Ecto neural progenitor cell (in vitro differentiated cells): ENCODE results near the gene B3GNT7.
"Not testable (repeated sequence)": the region's sequence is repeated elsewhere in the genome, so short reads cannot be mapped to it uniquely, and the experiment has no call there.

Experiments
- DNase-seq: peaks from one replicate; pipeline ENCODE4 v3.0.0-alpha.2; 2018; ENCODE audit warnings: low spot score

The B3GNT7 gene

DNA sequence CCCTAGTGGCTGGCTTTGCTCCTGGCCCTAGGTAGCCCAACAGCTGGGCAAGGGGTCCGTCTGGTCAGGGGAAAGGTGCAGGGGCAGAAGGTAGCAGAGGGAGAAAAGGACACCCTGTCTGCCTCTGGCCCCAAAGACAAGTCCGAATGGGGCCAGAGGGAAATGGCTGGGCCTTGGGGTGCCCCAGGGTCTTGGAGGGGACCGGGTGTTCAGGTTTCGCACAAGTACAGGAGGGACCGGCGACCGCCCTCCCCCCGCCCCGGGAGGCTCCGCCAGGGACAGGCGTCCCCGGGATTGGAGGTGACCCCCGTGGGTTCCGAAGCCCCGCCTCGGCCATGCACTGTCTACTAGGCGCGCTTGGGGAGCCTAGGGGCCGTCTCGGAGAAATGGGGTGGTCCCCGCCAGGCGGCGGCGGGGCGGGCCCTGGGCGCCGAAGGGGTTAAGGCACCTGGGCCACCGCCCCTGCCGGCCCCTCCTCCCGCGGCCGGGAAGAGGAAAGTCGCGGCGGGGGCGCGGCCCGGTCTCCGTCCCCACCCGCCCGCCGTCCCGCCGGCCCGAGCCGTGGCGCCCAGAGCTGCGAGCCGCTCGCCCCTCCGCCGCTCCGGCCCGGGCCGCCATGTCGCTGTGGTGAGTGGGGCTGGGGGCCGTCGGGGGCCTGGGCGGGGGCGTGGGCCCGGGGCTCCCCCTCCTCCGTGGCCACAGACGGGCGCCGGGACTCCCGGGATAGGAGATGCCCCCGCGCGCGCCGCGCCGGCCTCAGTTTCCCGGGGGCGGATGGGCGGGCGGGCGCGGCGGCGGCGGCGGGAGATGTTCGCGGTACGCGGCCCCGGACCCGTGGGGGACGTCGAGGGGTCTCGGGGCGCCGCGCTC is at the start of gene B3GNT7:
TSS of gene B3GNT7 (plus strand) at position 523 of the 870 bp plus-strand sequence. CDS start at position 617, 94 bp downstream.
- peak; percentile 64 for DNase-seq

DNA sequence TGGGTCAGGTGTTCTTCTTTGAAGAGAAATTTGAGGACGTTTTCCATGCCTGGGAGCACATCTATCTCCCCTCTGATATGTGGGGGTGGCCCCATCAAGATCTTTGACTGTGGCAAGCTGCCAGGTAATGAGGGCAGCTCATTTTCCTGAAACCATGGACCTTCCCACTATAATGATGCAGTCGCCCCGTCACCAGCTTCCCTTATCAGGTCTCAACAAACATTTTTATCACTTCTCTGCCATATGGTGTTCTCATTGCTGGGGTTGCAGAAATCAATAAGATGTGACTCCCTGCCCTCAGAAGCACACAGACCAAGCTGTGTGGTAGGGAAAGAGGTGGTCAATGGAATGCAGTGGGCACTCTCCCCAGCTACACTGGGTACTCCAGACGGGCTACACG is 48.4 kb upstream of the B3GNT7 start:
- no peak for DNase-seq

DNA sequence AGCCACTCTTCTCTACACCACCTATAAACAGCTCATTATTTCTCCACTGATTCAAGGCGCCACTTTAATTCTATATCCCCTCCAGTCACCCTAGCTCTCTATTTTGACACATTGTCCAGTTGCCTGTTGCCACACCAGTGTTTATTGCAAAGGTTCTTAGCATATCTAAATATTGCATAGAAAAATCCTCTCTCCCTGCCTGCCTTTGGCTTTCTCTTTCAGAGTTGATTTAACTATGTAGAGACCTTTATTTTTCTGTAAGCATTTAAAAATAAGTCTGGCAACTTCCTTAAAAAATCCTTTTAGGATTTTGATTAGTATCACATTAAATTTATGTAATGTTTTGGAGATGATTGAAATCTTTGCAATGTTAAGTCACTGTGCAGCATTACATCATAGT is 47.9 kb upstream of the B3GNT7 start:
- DNase-seq = no peak

DNA sequence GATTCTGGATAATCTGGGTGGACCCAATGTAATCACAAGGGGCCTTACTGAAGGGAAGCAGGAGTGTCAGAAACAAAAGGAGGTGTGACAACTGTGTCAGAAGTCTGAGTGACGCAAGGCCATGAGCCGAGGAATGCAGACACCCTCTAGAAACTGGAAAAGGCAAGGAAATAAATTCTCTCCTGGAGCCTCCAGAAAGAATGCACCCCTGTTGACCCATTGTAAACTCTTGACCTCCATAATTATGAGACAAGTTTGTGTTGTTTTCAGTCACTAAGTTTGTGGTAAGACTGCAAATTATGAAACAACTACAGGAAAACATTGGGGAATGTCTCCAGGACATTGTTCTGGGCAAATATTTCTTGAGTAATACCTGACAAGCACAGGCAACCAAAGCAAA is 47.3 kb upstream of the B3GNT7 start:
- no peak for DNase-seq

- DNase-seq = no peak
Observed at GRCh38 chr2:231348704-231349373, 46.7 kb upstream of the B3GNT7 start.

- DNase-seq = not testable (repeated sequence)
Observed at GRCh38 chr2:231349374-231349735, 46.2 kb upstream of the B3GNT7 start.

- DNase-seq = no peak
Observed at GRCh38 chr2:231351648-231352047, 43.9 kb upstream of the B3GNT7 start.

- DNase-seq = no peak
Observed at GRCh38 chr2:231353469-231353868, 42.0 kb upstream of the B3GNT7 start.

DNA sequence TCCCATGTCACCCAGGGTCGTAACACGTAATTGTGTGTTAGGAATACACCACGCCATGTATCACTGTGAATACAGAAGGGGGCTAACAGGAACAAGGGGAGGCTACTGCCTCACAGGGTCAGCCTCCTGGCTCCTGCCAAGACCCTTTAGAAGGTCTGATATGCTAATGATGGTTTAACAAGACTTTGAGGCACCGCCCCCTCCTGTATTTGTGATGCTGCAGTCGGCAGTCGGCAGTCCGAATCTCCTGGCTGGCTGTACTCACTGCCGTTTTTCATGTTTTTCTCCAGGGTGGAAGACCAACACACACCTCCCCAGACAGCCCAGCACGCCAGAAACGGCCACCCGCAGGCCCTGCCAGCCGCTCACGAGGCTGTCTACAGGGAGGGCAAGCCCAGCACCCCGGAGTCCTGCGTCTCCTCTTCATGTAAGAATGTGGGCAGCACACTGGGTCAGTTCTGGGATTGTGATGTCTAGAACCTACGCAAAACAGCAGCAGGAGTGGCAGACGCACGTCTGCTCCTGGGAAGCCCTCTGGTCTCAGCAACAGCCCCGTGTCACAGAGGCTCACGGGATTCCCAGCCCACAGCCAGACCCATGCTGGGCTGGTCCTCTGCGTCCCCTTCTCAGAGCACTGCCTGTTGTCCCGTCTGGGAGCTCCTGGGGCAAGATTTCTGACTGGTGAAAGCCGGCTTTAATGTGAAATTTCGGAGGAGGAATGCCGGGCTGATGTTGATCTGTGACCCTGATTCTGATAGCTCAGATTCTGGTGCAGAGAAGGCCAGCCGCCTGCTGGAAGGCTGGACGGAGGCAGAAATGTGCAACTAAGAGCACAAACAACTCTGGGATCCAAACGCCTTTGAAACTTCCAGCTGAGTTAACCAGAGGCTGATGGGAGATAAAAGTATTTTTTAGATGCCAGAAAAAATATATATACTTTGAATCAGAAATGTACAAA is 39.7 kb upstream of the B3GNT7 start:
- DNase-seq = no peak

GRCh38 chr2:231356466-231356844 is 39.1 kb upstream of the B3GNT7 start:
- DNase-seq = no peak

GRCh38 chr2:231357048-231357447 is 38.5 kb upstream of the B3GNT7 start:
- DNase-seq = no peak

GRCh38 chr2:231357931-231358330 is 37.6 kb upstream of the B3GNT7 start:
- DNase-seq = no peak

GRCh38 chr2:231359441-231359840 is 36.1 kb upstream of the B3GNT7 start:
- no peak for DNase-seq

- DNase-seq = no peak
Observed at GRCh38 chr2:231359948-231360347, 35.6 kb upstream of the B3GNT7 start.

DNA sequence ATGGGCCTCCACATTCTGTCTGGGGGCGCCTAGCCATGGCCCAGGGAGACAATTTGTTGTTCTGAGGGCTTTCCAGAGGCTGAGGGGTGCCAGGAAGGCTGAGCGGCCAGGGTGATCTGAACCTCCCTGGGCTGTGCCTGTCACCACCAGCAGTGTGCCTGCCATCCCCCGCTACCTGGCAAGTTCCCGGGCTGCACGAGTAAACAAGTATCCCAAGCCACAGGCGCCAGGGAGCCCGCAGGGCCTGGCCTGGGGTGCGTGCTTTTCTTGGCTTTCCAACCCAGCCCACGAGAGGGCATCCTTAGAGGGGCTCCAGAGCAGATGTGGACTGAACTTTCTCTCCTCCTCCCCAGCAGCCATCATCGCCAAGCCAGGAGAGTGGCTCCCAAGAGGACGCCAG is 35.1 kb upstream of the B3GNT7 start:
- DNase-seq = no peak

DNA sequence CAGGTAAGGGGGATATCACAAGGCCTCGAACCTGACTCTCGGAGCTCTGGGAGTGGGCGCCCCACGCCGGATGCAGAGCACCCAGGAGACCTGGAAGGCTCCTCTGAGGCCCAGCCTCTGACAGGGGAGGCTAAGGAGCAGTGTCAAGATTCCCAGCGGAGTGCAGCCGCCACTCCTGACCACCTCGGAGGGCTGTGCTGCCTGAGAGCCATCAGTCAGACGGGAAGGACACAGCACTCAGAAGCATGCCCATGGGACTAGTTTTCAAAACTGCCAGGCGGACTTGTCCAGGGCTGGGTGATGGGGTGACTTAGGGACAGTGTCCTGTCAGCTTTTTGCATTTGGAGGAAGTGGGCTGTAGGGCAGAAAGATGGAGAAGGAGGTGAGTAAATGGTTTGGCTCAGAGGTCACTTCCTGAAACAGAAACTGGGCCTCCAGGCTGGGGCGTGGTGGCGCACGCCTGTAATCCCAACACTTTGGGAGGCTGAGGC is 34.6 kb upstream of the B3GNT7 start:
- no peak for DNase-seq

DNA sequence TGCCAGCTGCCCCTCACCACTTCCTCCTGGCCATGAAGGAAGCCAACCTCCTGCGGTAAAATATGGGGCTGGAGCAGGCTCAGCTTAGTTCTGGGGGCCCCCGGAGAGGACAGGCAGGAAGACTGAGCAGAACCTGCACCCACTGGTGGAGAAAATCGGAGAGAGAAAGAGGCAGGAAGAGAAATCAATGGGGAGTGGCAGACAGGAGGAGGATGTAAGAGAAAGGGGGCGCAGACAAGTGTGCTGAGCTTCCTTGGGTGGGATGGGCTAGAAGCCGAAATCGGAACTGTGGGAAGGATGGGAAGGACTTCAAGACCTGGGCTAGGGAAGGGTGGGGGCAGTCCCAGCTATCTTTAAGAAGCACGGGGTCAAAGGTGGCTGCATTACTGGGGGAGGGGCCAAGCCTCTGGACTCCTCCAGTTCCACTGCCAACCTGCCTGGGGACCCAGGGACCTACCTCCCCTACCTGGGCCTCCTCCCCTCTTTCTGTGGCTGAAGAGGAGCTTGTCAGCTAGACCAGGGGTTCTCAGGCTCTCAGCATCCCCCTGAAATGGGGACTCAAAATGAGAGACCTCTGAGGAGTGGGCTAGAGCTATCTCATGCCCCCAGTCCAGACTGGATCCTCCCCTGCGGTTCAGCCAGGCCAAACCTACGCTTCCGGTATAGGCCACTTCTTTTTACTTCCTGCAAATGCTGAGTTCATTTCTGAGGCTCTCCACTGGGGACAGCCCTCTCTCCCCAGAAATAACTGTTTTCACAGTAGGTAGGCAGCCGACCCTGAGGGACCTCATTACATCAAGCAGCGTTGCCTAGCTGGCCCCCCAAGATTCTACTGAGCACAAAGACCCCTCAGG is 33.6 kb upstream of the B3GNT7 start:
- DNase-seq = no peak

GRCh38 chr2:231362555-231363184 is 32.8 kb upstream of the B3GNT7 start:
- no peak for DNase-seq

DNA sequence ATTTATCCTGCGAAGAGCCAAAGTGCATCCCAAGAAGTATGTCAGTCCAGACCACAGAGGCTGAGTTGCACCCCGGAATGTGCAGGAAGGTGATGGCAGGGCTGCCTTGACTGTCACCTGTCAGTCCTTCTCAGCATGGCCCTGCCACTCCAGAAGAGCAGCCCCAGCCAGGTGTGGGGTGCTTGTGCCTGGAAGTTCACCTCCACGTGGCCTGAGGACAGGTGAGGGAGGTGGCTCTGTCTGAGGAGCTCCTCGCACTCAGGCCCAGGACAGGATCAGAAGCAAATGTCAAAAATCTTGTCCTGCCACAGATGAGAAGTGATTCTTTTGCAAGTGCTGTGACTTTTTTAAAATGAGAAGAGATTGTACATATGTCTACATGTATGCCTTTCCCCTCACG is 31.4 kb upstream of the B3GNT7 start:
- no peak for DNase-seq

DNA sequence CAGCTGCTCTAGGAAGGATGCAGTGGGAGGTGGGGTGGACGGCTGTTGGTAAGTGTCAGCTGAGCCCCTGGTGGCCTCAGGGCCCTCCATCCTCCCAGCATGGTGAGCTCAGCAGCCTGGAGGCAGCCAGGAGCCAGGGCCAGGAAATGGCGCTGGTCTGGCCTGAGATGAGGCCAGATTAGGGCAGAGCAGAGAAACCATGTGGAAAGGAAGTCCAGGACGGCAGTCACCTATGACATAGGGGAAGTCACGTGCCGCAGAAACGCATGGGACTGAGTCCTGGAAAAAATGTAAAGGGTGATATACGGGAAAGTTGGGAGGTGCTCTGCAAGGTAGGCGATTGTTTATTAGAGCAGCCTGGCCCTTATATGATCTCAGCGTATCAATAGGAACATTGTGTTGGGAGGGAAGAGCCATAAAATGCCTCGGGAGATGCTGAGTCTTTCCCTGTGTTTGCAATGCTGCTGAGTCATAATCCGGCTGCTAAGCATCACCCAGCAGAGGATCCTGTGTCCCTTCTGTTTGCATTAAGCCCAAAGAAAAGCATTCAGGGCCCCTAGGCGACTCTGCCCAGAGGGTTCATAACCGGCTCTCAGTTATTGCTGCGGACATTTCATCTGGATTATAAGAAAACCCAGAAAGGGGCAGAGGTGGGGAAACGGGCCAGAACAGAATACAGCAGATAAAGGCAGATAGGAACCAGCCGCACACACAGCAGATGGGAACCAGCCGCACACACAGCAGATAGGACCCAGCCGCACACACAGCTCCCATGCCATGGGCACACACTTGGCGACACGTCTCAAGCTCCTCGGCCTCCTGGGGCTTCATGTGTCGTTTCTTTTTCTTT is 30.3 kb upstream of the B3GNT7 start:
- DNase-seq = no peak
